ENCODE measurements around the gene CIITA. TPM values are rescaled to one million over a fixed set of nuclear protein-coding genes. Genes with fewer than 3 reads are reported as not detected.

The CIITA gene
- total and polyA plus RNA-seq, 10 of the 15 experiments (the other 5 are each of a cell fraction or from before 2014, with no cell fraction given): 11.5 to 145 (median 49.7) TPM

DNA sequence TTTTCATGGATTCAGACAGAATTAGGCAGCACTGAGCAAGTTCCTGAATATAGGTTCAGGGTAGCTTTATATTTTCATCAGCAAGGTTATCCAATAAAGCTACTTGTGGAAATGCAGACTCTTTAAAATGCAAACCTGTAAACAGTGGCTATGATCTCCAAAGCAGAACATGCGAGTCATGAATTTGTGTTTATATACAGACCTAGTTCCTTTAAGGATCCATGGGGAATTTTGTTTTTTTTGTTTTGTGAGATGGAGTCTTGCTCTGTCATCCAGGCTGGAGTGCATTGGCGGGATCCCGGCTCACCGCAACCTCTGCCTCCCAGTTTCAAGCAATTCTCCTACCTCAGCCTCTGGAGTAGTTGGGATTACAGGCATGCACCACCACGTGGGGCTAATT, 82.2 kb downstream of the CIITA start:
- Histone ChIP-seq H3K4me3 (no peak overlapping the region), H3K4me1 (ENCODE audit: control insufficient read depth, insufficient read depth, low read length) (peaks cover 35% of the 10 kb centered on the region), H3K9me3 (replicated peaks; ENCODE audit: control insufficient read depth, insufficient read depth, low read length) (no peaks in the 10 kb centered on the region), H3K4me2 (ENCODE audit: control insufficient read depth, insufficient read depth) (no peak overlapping the region), H3K79me2 (ENCODE audit: control insufficient read depth, insufficient read depth, low read length) (peaks cover 18% of the 10 kb centered on the region), H4K20me1 (ENCODE audit: control insufficient read depth, insufficient read depth) (no peaks in the 10 kb centered on the region), H3K36me3 (ENCODE audit: control insufficient read depth in 2 of 2, insufficient read depth in 2 of 2, low read length in 1 of 2) (peaks cover 21% of the 10 kb centered on the region in 2 experiments), H3K27me3 (replicated peaks in 1 of 2; ENCODE audit: control insufficient read depth in 2 of 2, insufficient read depth in 2 of 2, low read length in 1 of 2) (no peaks in the 10 kb centered on the region), H2AFZ (ENCODE audit: control insufficient read depth, low read depth, low read length) (no peak overlapping the region), H3K27ac (ENCODE audit: control insufficient read depth, insufficient read depth) (no peak overlapping the region), H3K9ac (ENCODE audit: control insufficient read depth, insufficient read depth, low read length) (no peak overlapping the region)
- SMC1A ChIA-PET (ENCODE audit: uncharacterized antibody, unreplicated experiment): interaction anchor here (1.0 to 2.6 kb wide), 6 partner anchors 11 to 397 kb away, joined by 3 to 15 read pairs (median 4); partner anchors contain the start of gene SOCS1
- WGBS (ENCODE audit: insufficient coverage, insufficient replicate concordance, low lambda C conversion rate, missing lambda C conversion rate): 96% methylated on average over 5 of the region's 5 CpGs
- intact Hi-C loops (cut with micrococcal nuclease; ENCODE audit: unreplicated experiment) (no loop called here), in situ Hi-C loops (cut with MboI) (loop anchor here (25.0 kb wide), 1 partner anchor 703 kb away; the partner anchor contains the start of gene SNN)
- FAIRE-seq (no peak), DNase-seq (ENCODE audit: low read depth, low spot score) (no peak), ATAC-seq (no peak)
- TF ChIP-seq PAX8 (IDR thresholded peaks at IDR 0.05) (no peak), DPF2 (IDR thresholded peaks at IDR 0.05) (no peak), TBL1XR1 (IDR thresholded peaks at IDR 0.05; ENCODE audit: low read depth, low read length) (no peak), TCF12 (IDR thresholded peaks at IDR 0.05; ENCODE audit: low read depth, low read length) (no peak), SMAD1 (IDR thresholded peaks at IDR 0.05; ENCODE audit: low read depth, partially characterized antibody) (no peak)
- TF ChIP-seq, protein P1, sequence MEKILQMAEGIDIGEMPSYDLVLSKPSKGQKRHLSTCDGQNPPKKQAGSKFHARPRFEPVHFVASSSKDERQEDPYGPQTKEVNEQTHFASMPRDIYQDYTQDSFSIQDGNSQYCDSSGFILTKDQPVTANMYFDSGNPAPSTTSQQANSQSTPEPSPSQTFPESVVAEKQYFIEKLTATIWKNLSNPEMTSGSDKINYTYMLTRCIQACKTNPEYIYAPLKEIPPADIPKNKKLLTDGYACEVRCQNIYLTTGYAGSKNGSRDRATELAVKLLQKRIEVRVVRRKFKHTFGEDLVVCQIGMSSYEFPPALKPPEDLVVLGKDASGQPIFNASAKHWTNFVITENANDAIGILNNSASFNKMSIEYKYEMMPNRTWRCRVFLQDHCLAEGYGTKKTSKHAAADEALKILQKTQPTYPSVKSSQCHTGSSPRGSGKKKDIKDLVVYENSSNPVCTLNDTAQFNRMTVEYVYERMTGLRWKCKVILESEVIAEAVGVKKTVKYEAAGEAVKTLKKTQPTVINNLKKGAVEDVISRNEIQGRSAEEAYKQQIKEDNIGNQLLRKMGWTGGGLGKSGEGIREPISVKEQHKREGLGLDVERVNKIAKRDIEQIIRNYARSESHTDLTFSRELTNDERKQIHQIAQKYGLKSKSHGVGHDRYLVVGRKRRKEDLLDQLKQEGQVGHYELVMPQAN (conservative IDR thresholded peaks at IDR 0.05): no peak
- CTCF ChIA-PET: interaction anchor here (0.5 to 4.6 kb wide), 8 partner anchors 9 to 776 kb away, joined by 3 to 25 read pairs (median 4); no protein-coding TSS in a partner anchor
- RAD21 ChIA-PET (ENCODE audit: unreplicated experiment): interaction anchor here (0.9 to 1.9 kb wide), 4 partner anchors 9 to 95 kb away, joined by 3 to 4 read pairs (median 3); no protein-coding TSS in a partner anchor
- POLR2A ChIA-PET: interaction anchor here (1.3 to 5.1 kb wide), 2 partner anchors 9 to 22 kb away, joined by 3 to 20 read pairs; no protein-coding TSS in a partner anchor
- no TSS peak for BruUV-seq (replicated peaks)
